GM23338 (cell line): ENCODE results near the gene DNAAF8. TPM values are rescaled to one million over a fixed set of nuclear protein-coding genes. Genes with fewer than 3 reads are reported as not detected.

Experiments
- ATAC-seq: fragments of 200-7000 bp; cut with Tn5 transposase; 3 replicates; pipeline ENCODE4 v1.9.1; 2020
- DNase-seq: peaks from one replicate; pipeline ENCODE4 v3.0.0-alpha.2; 2015; ENCODE audit warnings: low spot score
- H2AFZ ChIP-seq: fragments of 200-600 bp; sonication (generic); 2 replicates; pipeline ENCODE4 v1.8.0; 2016; ENCODE audit warnings: antibody characterized with exemption, mild to moderate bottlenecking, moderate library complexity
- H3F3A ChIP-seq: fragments of 200-600 bp; sonication (generic); replicated peaks from 2 replicates; pipeline ENCODE4 v1.8.0; 2017; ENCODE audit warnings: antibody characterized with exemption, mixed run types, low read depth
- H3K27ac ChIP-seq: fragments of 200-600 bp; sonication (generic); 2 replicates; pipeline ENCODE4 v1.6.1; 2016; ENCODE audit warnings: low read depth
- H3K27me3 ChIP-seq: fragments of 200-600 bp; sonication (generic); 2 replicates; pipeline ENCODE4 v1.8.0; 2016; ENCODE audit warnings: mild to moderate bottlenecking, mixed run types, moderate library complexity; ENCODE audit not compliant: insufficient read depth
- H3K36me3 ChIP-seq: fragments of 200-600 bp; sonication (generic); 2 replicates; pipeline ENCODE4 v1.8.0; 2016; ENCODE audit warnings: mild to moderate bottlenecking; ENCODE audit not compliant: insufficient read depth
- H3K4me1 ChIP-seq: fragments of 200-600 bp; sonication (generic); 2 replicates; pipeline ENCODE4 v1.8.0; 2016; ENCODE audit warnings: mild to moderate bottlenecking, moderate library complexity; ENCODE audit not compliant: insufficient read depth
- H3K4me2 ChIP-seq: fragments of 200-600 bp; sonication (generic); 2 replicates; pipeline ENCODE4 v1.7.1; 2017; ENCODE audit warnings: mixed run types
- H3K4me3 ChIP-seq: fragments of 200-600 bp; sonication (generic); 2 replicates; pipeline ENCODE4 v1.6.1; 2016; ENCODE audit warnings: mixed run types
- H3K79me2 ChIP-seq: fragments of 200-600 bp; sonication (generic); replicated peaks from 2 replicates; pipeline ENCODE4 v1.8.0; 2017; ENCODE audit warnings: mild to moderate bottlenecking; ENCODE audit not compliant: insufficient read depth
- H3K9me2 ChIP-seq: fragments of 200-600 bp; sonication (generic); 2 replicates; pipeline ENCODE4 v1.8.0; 2017; ENCODE audit not compliant: insufficient read depth
- H4K20me1 ChIP-seq: fragments of 200-600 bp; sonication (generic); replicated peaks from 2 replicates; pipeline ENCODE4 v1.8.0; 2017; ENCODE audit warnings: mild to moderate bottlenecking; ENCODE audit not compliant: insufficient read depth
- H3K27ac Mint-ChIP-seq: 2 replicates; pipeline ENCODE4 v1.8.0; 2020; ENCODE audit warnings: inconsistent platforms, mild to moderate bottlenecking, moderate library complexity, mixed read lengths
- H3K27me3 Mint-ChIP-seq: 3 replicates; pipeline ENCODE4 v1.8.0; 2022; ENCODE audit warnings: low read depth, mild to moderate bottlenecking, moderate library complexity, mixed read lengths, inconsistent platforms; ENCODE audit not compliant: insufficient read depth, poor library complexity
- H3K36me3 Mint-ChIP-seq: 3 replicates; pipeline ENCODE4 v1.8.0; 2021; ENCODE audit warnings: low read depth, mild to moderate bottlenecking, inconsistent platforms, moderate library complexity, mixed read lengths
- H3K4me1 Mint-ChIP-seq: 3 replicates; pipeline ENCODE4 v1.8.0; 2020; ENCODE audit warnings: mild to moderate bottlenecking, inconsistent platforms, mixed read lengths
- H3K4me3 Mint-ChIP-seq: 3 replicates; pipeline ENCODE4 v1.8.0; 2021; ENCODE audit warnings: moderate library complexity, mild to moderate bottlenecking, inconsistent platforms, mixed read lengths
- H3K9me3 Mint-ChIP-seq: 3 replicates; pipeline ENCODE4 v1.8.0; 2020; ENCODE audit warnings: moderate library complexity, mild to moderate bottlenecking, inconsistent platforms, mixed read lengths
- CREB1 ChIP-seq: fragments of 250-450 bp; sonication (Bioruptor Pico); IDR thresholded peaks from 2 replicates; pipeline ENCODE4 v1.5.0; 2020; ENCODE audit warnings: low read depth, mild to moderate bottlenecking, moderate library complexity
- CTCF ChIP-seq, 2 experiments: fragments of 200-600 bp in 1 of 2; sonication (generic) in 1 of 2; conservative IDR thresholded peaks; 2 replicates each; pipeline versions ENCODE4 v1.5.1 to v1.6.1; 2016 to 2017; ENCODE audit warnings: antibody characterized with exemption in 2 of 2, low read depth in 2 of 2, mild to moderate bottlenecking in 2 of 2, moderate library complexity in 1 of 2
- ETS1 ChIP-seq: IDR thresholded peaks from 2 replicates; pipeline ENCODE4 v1.6.1; 2016; ENCODE audit warnings: antibody characterized with exemption
- EZH2 ChIP-seq: fragments of 200-600 bp; sonication (generic); IDR thresholded peaks from one replicate; pipeline ENCODE4 v1.8.0; 2017; ENCODE audit warnings: antibody characterized with exemption, mild to moderate bottlenecking, low read depth; ENCODE audit not compliant: unreplicated experiment
- EZH2phosphoT487 ChIP-seq: fragments of 200-600 bp; sonication (generic); IDR thresholded peaks from one replicate; pipeline ENCODE4 v1.8.1; 2018; ENCODE audit warnings: antibody characterized with exemption; ENCODE audit not compliant: unreplicated experiment
- JUNB ChIP-seq: IDR thresholded peaks from one replicate; pipeline ENCODE4 v1.6.1; 2016; ENCODE audit warnings: antibody characterized with exemption; ENCODE audit not compliant: unreplicated experiment
- NANOG ChIP-seq: IDR thresholded peaks from 2 replicates; pipeline ENCODE4 v1.6.1; 2016; ENCODE audit warnings: antibody characterized with exemption, borderline replicate concordance
- POLR2AphosphoS5 ChIP-seq: IDR thresholded peaks from 2 replicates; pipeline ENCODE4 v1.6.1; 2016; ENCODE audit warnings: antibody characterized with exemption, low read depth
- REST ChIP-seq: IDR thresholded peaks from one replicate; pipeline ENCODE4 v1.6.1; 2018; ENCODE audit warnings: antibody characterized with exemption; ENCODE audit not compliant: unreplicated experiment
- STAT1 ChIP-seq: IDR thresholded peaks from one replicate; pipeline ENCODE4 v1.6.1; 2016; ENCODE audit warnings: antibody characterized with exemption; ENCODE audit not compliant: unreplicated experiment
- ZNF114 ChIP-seq: fragments of 250-450 bp; sonication (Bioruptor Pico); IDR thresholded peaks from 2 replicates; pipeline ENCODE4 v1.5.0; 2020; ENCODE audit warnings: mild to moderate bottlenecking, moderate library complexity
- ZNF331 ChIP-seq: fragments of 250-450 bp; sonication (Bioruptor Pico); IDR thresholded peaks from 2 replicates; pipeline ENCODE4 v1.5.0; 2020; ENCODE audit warnings: low read depth, mild to moderate bottlenecking, moderate library complexity
- ZNF462 ChIP-seq: fragments of 250-450 bp; sonication (Bioruptor Pico); IDR thresholded peaks from 2 replicates; pipeline ENCODE4 v1.5.0; 2020; ENCODE audit warnings: mild to moderate bottlenecking, moderate library complexity
- polyA plus RNA-seq: library from polyadenylated mRNA; unstranded; fragments of >200 nt; fragmentation: Nextera tagmentation; extraction: Ambion mirVana; gene quantifications from 2 replicates; pipeline ENCODE4 v1.2.1, GENCODE V29; 2016
- total RNA-seq: library from RNA; depleted of rRNA; stranded (reverse); fragments of >200 nt; shearing (Covaris generic); gene quantifications from 2 replicates; pipeline ENCODE4 v1.2.3, GENCODE V29; 2014

Gene DNAAF8
- total and polyA plus RNA-seq, 2 experiments from 2014 or later: 0.34 to 1.3 TPM

GRCh38 chr16:4775005-4775404 lies 40.7 kb downstream of the DNAAF8 start:
- no peak for TF ChIP-seq ZNF331 (CRISPR knock-in tag)
- TF ChIP-seq STAT1: no peak
- TF ChIP-seq NANOG: no peak
- TF ChIP-seq REST: no peak
- no peak for TF ChIP-seq EZH2
- no peak for TF ChIP-seq ZNF462 (CRISPR knock-in tag)
- no peak for TF ChIP-seq ZNF114 (CRISPR knock-in tag)
- no peak for TF ChIP-seq CREB1
- no peak for TF ChIP-seq ETS1
- TF ChIP-seq EZH2phosphoT487: no peak
- TF ChIP-seq CTCF (conservative IDR thresholded peaks at IDR 0.05; ENCODE audit: low read depth in 2 of 2): no peak
- no peak for TF ChIP-seq POLR2AphosphoS5
- no peak for TF ChIP-seq JUNB
- Histone ChIP-seq H4K20me1 (no peaks in the 10 kb centered on the region), H3K36me3 (no peaks in the 10 kb centered on the region), H3K27ac (no peak overlapping the region), H3K4me3 (no peak overlapping the region), H3K4me1 (no peaks in the 10 kb centered on the region), H3F3A (no peaks in the 10 kb centered on the region), H3K9me2 (no peaks in the 10 kb centered on the region), H3K4me2 (no peak overlapping the region), H3K27me3 (no peaks in the 10 kb centered on the region), H2AFZ (no peak overlapping the region), H3K79me2 (no peaks in the 10 kb centered on the region)
- H3K27ac Mint-ChIP-seq: no peak overlapping the region
- DNase-seq: no peak
- H3K9me3 Mint-ChIP-seq: peaks cover 3% of the 10 kb centered on the region; the same call in 2 of the 3 replicates
- peaks cover 9% of the 10 kb centered on the region for H3K27me3 Mint-ChIP-seq
- no peak for ATAC-seq
- no peak overlapping the region for H3K4me3 Mint-ChIP-seq
- peaks cover 8% of the 10 kb centered on the region; the same call in 2 of the 3 replicates for H3K36me3 Mint-ChIP-seq
- 0 out of 3 replicates have a peak, but pooled peaks cover 2% of the 10 kb centered on the region for H3K4me1 Mint-ChIP-seq
